HUES64 (cell line): Measurements from ENCODE around the gene CCDC171.

ENCODE experiments used
- H3K27ac ChIP-seq: 2 replicates; pipeline ENCODE4 v1.7.0; 2013; ENCODE audit warnings: low read depth, low read length, inconsistent platforms
- H3K27me3 ChIP-seq: 2 replicates; pipeline ENCODE4 v1.6.1; 2013; ENCODE audit warnings: mild to moderate bottlenecking, low read length; ENCODE audit not compliant: insufficient read depth
- H3K36me3 ChIP-seq: 2 replicates; pipeline ENCODE4 v1.6.1; 2013; ENCODE audit warnings: mild to moderate bottlenecking, low read length; ENCODE audit not compliant: insufficient read depth
- H3K4me1 ChIP-seq: 2 replicates; pipeline ENCODE4 v1.6.1; 2013; ENCODE audit warnings: mild to moderate bottlenecking, low read length, moderate library complexity; ENCODE audit not compliant: insufficient read depth
- H3K4me3 ChIP-seq: 2 replicates; pipeline ENCODE4 v1.5.1; 2013; ENCODE audit warnings: mild to moderate bottlenecking, low read length, moderate library complexity
- H3K9ac ChIP-seq: 2 replicates; pipeline ENCODE4 v1.6.1; 2013; ENCODE audit warnings: mild to moderate bottlenecking, low read depth, low read length
- H3K9me3 ChIP-seq: 2 replicates; pipeline ENCODE4 v1.6.1; 2013; ENCODE audit warnings: low read depth, low read length; ENCODE audit not compliant: insufficient read depth
- WGBS: fragments of 150-250, 120-280 bp; methylation state at CpG from one replicate; pipeline ENCODE4 v1.1.7; 2013; ENCODE audit warnings: missing lambda C conversion rate; 5-methylcytosine and 5-hydroxymethylcytosine counted together

CCDC171 gene

DNA sequence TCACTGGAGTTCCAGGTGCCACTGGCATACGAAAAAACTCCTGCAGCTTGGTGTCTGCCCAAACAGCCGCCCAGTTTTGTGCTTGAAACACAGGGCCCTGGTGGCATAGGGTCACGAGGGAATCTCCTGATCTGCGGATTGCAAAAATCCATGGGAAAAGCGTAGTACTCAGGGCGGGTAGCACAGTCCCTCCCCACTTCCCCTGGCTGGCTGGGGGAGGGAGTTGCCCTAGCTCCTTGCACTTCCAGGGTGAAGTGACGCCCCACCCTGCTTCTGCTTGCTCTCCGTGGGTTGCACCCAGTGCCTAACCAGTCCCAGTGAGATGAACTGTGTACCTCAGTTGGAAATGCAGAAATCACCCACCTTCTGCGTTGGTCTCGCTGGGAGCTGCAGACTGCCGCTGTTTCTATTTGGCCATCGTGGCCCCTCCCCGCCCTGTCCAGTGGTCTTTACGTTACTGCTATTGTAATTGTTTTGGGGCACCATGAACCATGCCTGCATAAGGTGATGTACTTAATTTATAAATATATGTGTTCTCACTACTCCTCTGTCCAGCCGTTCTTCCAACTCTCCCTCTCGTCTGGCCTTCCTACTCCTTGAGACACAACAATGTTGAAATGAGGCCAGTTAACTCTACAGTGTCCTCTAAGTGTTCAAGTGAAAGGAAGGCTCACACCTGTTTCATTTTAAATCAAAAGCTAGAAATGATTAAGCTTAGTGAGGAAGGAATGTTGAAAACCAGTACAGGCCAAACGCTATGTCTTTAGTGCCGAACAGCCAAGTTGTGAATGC, 65.9 kb downstream of the CCDC171 start:
- H3K36me3 ChIP-seq = no peaks in the 10 kb centered on the region
- H3K4me3 ChIP-seq = no peak overlapping the region
- H3K27ac ChIP-seq = no peak overlapping the region
- H3K9me3 ChIP-seq = peaks cover 4% of the 10 kb centered on the region; the same call in 1 of the 2 replicates
- no peaks in the 10 kb centered on the region for H3K27me3 ChIP-seq
- 94% methylated on average over 18 of the region's 18 CpGs for WGBS
- H3K9ac ChIP-seq = no peak overlapping the region
- H3K4me1 ChIP-seq = no peaks in the 10 kb centered on the region

DNA sequence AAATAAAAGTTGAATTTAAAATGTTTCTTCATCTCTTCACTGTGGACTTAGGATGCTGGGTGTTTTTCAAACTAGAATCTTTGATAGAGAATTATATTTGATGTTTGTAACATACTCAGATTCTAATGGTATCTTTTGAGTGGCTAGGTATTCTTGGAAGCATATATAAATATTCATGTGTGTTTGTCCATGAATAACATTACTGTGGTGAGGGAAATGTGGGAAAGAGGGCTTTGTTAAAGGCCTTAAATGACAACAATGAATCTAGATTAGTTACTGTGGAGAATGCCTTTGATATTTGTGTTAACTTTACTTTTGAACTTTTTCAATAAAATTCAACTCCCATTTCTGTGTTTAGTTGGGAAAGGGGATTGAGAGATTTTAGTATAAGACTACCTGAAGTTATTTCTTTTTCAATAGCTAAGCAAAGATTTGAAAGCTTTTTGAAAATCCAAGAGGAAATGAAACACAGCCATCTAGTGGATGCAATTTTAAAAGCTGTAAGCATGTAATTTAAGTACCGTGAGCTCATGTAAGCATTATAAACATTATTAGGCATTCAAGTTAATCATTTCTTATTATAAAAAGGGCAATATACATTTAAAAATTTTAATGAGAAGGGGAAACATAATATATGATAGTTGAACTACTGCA, 69.6 kb downstream of the CCDC171 start:
- H3K27ac ChIP-seq = no peak overlapping the region
- H3K27me3 ChIP-seq = no peaks in the 10 kb centered on the region
- H3K9me3 ChIP-seq = no peaks in the 10 kb centered on the region
- WGBS = no CpG with 5 or more reads among the region's 1 CpG
- H3K9ac ChIP-seq = no peak overlapping the region
- H3K36me3 ChIP-seq = no peaks in the 10 kb centered on the region
- H3K4me3 ChIP-seq = no peak overlapping the region
- no peaks in the 10 kb centered on the region for H3K4me1 ChIP-seq

DNA sequence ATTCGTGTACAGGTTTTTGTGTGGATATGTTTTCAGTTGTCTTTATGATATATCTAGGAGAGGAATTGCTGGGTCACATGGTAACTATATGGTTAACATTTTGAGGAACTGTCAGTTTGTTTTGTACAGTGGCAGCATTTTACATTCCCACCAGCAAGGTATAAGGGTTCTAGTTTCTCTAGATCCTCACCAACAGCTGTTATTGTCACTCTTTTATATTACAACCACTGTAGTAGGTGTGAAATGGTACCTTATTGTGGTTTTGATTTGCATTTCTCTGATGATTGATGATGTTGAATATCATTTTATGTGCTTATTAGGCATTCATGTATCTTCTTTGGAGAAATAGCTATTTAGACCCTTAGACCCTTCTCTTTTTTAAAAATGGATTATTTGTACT, 82.9 kb downstream of the CCDC171 start:
- Histone ChIP-seq H3K9me3 (no peaks in the 10 kb centered on the region), H3K4me3 (no peak overlapping the region), H3K4me1 (no peaks in the 10 kb centered on the region), H3K36me3 (no peaks in the 10 kb centered on the region), H3K9ac (no peak overlapping the region), H3K27me3 (no peaks in the 10 kb centered on the region), H3K27ac (no peak overlapping the region)
- WGBS = 95% methylated on average over 1 of the region's 1 CpG

DNA sequence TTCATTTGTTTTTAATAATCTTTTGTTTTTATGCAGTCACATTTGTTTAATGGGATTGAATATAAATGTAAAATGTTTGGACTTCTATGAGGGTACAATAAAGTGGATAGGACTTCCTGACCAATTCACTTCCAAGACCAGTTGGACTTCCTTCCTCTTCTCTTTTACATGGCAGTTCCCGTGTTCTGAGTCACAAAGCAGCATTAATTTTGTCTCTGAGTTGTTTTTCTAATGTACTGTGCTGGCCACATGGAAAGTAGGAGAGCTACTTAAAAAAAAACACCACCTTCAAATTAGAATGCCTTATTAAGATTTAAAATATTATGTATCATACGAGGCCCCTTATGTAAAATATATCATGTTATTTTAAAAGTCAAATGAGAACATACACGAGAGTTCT, 87.3 kb downstream of the CCDC171 start:
- no peak overlapping the region for H3K9ac ChIP-seq
- no peak overlapping the region for H3K27ac ChIP-seq
- no peaks in the 10 kb centered on the region for H3K4me1 ChIP-seq
- 80% methylated on average over 1 of the region's 3 CpGs for WGBS
- no peak overlapping the region for H3K4me3 ChIP-seq
- peaks cover 17% of the 10 kb centered on the region for H3K9me3 ChIP-seq
- H3K27me3 ChIP-seq = no peaks in the 10 kb centered on the region
- H3K36me3 ChIP-seq = no peaks in the 10 kb centered on the region

DNA sequence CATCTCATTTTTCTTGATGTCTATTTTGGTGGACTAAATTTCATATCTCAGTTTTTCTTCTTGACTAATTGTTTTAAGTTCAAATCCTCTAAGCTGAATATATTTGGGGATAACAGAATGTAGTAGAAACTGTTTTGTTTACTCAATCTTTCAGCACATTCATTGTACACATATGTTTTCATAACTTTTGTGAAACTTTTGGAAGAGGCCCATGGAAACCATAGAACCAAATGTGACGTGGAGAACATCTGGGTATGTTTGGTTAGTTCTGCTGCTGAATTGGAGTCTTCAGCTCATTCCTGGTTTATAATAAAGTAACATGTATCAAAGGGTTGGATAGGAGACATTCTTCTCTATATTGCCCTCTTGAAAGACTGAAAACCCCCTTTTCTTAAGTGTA, 88.4 kb downstream of the CCDC171 start:
- no peak overlapping the region for H3K4me3 ChIP-seq
- H3K4me1 ChIP-seq = no peaks in the 10 kb centered on the region
- no peak overlapping the region for H3K27ac ChIP-seq
- H3K9me3 ChIP-seq = peaks cover 17% of the 10 kb centered on the region
- 86% methylated on average over 1 of the region's 1 CpG for WGBS
- no peak overlapping the region for H3K9ac ChIP-seq
- no peaks in the 10 kb centered on the region for H3K36me3 ChIP-seq
- no peaks in the 10 kb centered on the region for H3K27me3 ChIP-seq

DNA sequence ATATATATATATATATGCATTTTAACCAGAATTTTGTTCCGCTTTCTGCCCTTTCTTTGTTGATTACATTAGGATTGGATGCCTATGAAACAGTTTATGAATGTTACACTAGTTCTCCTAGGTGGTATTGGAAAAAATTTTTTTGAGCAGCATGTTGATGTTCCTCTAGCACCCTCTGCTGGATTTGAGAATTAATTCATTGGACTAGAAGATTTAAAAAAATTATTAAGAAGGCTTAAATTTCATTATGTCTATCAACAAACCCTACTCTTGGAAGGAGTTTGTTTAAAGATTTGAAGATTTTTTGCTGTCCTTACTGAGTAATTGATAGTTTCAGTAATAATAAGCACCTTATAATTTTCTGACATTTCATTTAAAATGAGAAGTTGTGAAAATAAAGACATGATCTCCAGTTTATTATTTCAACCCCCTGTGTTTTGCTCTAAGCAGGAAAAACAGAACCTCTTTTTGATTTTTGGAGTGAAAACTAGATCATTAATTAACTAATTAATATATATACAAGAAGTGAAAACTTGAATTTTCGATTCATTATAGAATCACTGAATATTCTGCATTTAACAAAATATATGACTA, 89.6 kb downstream of the CCDC171 start:
- 85% methylated on average over 1 of the region's 2 CpGs for WGBS
- no peak overlapping the region for H3K9ac ChIP-seq
- no peaks in the 10 kb centered on the region for H3K36me3 ChIP-seq
- H3K27me3 ChIP-seq = no peaks in the 10 kb centered on the region
- peaks cover 17% of the 10 kb centered on the region for H3K9me3 ChIP-seq
- H3K4me1 ChIP-seq = no peaks in the 10 kb centered on the region
- no peak overlapping the region for H3K4me3 ChIP-seq
- no peak overlapping the region for H3K27ac ChIP-seq

DNA sequence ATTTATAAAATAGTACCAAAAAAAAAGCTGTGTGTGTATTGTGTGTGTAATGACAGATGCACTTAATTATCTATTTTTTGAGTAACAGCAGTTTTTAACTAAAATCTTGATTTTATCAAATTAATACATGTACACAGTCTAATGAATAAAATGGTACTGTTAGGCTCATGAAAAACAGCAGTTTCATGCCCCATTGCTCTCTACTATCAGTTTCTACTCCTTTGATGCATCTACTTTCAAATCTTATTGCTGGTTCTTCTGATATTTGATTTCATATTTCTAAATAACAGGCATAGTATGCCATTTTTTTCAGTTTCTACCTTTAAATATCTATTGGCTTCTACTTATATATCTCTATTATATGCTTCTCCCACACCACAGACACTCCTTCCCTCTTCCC, 117.4 kb downstream of the CCDC171 start:
- Histone ChIP-seq H3K9ac (no peak overlapping the region), H3K27ac (no peak overlapping the region), H3K4me3 (no peak overlapping the region), H3K4me1 (no peaks in the 10 kb centered on the region), H3K27me3 (no peaks in the 10 kb centered on the region), H3K9me3 (no peaks in the 10 kb centered on the region), H3K36me3 (no peaks in the 10 kb centered on the region)

DNA sequence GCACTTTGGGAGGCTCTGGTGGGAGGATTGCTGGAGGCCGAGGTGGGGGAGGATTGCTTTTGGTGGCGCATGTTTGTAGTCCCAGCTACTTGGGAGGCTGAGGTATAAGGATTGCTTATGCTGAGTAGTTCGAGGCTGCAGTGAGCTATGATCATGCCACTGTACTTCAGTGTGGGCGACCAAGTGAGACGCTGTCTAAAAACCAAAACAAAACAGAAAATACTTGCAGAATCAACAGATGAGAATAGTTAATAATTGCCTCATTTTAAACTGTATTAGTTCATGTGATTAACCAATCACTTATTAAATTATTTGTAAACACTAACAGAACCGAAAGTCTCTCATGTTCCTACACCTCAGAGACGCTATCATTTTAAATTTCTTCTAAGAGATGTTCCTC, 118.1 kb downstream of the CCDC171 start:
- Histone ChIP-seq H3K36me3 (no peaks in the 10 kb centered on the region), H3K4me1 (no peaks in the 10 kb centered on the region), H3K27me3 (no peaks in the 10 kb centered on the region), H3K27ac (no peak overlapping the region), H3K4me3 (no peak overlapping the region), H3K9me3 (no peaks in the 10 kb centered on the region), H3K9ac (no peak overlapping the region)
- 94% methylated on average over 5 of the region's 7 CpGs for WGBS

DNA sequence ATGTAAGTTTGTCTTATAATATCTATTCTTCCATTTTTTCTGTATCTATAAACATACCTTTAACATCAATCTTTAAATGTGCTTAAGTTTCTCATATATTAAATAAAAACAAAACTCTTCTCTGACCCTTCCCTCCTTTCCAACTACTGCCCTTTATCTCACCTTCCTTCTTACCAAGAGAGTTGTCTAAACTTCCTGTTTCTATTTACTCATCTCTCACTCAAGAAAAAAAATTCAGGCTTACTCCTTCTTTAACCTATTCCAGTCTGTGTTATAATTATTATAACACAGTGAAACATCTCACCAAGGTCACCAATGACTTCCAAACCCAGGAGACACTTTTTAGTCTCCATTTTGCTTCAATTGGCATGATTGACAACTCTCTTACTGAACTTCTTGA, 140.9 kb downstream of the CCDC171 start:
- Histone ChIP-seq H3K27ac (no peak overlapping the region), H3K27me3 (no peaks in the 10 kb centered on the region), H3K4me3 (no peak overlapping the region), H3K36me3 (no peaks in the 10 kb centered on the region), H3K9me3 (peaks cover 4% of the 10 kb centered on the region; the same call in 1 of the 2 replicates), H3K4me1 (no peaks in the 10 kb centered on the region), H3K9ac (no peak overlapping the region)

DNA sequence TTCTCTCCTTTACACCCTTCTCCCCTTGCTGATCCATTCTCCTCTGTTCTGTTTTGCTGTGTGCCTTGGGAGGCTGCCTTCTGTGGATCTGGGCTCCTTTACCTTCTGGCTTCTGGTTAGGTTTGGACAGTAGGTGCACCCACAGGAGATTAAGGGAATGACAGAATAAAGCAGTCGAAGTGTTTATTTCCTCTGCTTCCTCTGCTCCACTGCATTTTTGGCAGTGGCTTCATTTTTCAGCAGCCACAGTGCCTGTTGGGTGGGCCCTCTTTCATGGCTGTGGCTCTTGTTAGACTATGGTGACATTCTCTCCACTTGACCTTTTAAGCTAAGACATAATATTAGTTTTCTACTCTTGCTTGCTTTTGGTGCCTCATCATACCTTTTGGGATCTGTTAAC, 144.1 kb downstream of the CCDC171 start:
- Histone ChIP-seq H3K4me1 (no peaks in the 10 kb centered on the region), H3K27me3 (no peaks in the 10 kb centered on the region), H3K9ac (no peak overlapping the region), H3K36me3 (no peaks in the 10 kb centered on the region), H3K9me3 (no peaks in the 10 kb centered on the region), H3K4me3 (no peak overlapping the region), H3K27ac (no peak overlapping the region)
- WGBS = 82% methylated on average over 1 of the region's 1 CpG

DNA sequence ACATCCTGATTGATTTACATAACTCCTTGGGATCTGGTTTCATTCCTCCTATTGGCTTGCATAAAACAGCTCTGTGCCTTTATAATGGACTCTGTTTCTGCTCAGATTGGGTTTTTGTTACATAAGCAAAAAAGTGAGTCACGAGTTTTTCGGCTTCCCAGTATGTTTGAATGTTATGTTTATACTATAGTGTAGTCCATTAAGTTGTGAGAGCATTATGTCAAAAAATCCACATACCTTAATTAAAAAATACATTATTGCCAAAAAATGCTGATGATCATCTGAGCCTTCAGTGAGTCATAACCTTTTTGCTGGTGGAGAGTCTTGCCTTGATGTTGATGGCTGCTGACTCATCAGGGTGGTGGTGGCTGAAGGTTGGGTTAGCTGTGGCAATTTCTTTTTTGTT, 144.6 kb downstream of the CCDC171 start:
- no peak overlapping the region for H3K9ac ChIP-seq
- no peaks in the 10 kb centered on the region for H3K4me1 ChIP-seq
- H3K36me3 ChIP-seq = no peaks in the 10 kb centered on the region
- no peaks in the 10 kb centered on the region for H3K9me3 ChIP-seq
- H3K4me3 ChIP-seq = no peak overlapping the region
- H3K27ac ChIP-seq = no peak overlapping the region
- no peaks in the 10 kb centered on the region for H3K27me3 ChIP-seq
- WGBS = 92% methylated on average over 2 of the region's 2 CpGs
